ENCODE data around the gene DMRTC2.

Gene DMRTC2

DNA sequence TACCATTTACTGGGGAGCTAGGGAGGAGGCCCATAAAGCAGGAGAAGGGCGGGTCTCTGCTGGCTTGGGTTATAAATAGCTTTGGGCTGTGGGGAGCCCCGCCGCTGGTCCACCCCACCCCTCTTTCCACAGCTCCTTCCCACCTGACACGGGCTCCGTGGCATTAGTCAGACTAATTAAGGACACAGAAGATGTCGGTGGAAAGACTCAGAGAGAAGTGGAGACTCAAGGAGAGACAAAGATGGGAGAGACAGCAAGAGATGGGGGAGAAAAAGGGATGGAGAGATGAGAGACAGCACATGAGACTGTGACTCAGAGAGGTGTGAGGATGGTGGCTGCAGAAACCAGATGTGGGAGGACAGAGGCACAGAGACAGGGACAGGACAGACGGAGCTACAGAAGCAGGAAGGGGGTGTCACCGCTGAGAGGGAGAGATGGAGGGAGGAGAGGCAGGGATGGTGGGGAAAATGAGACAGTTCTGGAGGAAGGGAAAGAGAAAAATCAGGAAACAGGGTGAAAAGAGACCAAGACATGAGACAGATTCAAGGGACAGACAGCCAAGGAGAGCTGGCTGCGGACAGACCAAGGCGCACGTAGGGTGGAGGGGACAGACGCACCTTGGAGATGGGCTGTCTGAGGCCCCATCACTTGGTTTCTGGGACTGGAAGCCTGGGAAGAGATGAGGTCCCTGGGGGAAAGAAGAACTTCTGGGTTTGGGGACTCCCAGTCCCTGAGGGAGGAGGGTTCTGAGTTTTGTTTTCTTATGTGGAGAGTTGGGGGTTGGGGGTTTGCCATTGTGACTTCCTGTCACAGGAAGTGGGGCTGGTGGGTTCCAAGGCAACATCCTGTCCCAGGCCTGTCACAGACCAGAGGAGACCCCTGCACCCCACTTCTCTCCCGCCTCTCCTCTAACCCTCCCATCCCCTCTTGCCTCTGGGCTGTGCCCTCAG lies 42.2 kb downstream of the DMRTC2 start:
- TF ChIP-seq, protein P1, sequence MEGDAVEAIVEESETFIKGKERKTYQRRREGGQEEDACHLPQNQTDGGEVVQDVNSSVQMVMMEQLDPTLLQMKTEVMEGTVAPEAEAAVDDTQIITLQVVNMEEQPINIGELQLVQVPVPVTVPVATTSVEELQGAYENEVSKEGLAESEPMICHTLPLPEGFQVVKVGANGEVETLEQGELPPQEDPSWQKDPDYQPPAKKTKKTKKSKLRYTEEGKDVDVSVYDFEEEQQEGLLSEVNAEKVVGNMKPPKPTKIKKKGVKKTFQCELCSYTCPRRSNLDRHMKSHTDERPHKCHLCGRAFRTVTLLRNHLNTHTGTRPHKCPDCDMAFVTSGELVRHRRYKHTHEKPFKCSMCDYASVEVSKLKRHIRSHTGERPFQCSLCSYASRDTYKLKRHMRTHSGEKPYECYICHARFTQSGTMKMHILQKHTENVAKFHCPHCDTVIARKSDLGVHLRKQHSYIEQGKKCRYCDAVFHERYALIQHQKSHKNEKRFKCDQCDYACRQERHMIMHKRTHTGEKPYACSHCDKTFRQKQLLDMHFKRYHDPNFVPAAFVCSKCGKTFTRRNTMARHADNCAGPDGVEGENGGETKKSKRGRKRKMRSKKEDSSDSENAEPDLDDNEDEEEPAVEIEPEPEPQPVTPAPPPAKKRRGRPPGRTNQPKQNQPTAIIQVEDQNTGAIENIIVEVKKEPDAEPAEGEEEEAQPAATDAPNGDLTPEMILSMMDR (IDR thresholded peaks at IDR 0.05; ENCODE audit: low read depth, low read length) = no peak
- H3K4me3 ChIP-seq (ENCODE audit: low read depth, low read length) = no peak overlapping the region
- in situ Hi-C loops (cut with HindIII; ENCODE audit: low sequenced_read_pairs) = no loop called here
- no peak for DNase-seq (ENCODE audit: low read depth, low spot score)

DNA sequence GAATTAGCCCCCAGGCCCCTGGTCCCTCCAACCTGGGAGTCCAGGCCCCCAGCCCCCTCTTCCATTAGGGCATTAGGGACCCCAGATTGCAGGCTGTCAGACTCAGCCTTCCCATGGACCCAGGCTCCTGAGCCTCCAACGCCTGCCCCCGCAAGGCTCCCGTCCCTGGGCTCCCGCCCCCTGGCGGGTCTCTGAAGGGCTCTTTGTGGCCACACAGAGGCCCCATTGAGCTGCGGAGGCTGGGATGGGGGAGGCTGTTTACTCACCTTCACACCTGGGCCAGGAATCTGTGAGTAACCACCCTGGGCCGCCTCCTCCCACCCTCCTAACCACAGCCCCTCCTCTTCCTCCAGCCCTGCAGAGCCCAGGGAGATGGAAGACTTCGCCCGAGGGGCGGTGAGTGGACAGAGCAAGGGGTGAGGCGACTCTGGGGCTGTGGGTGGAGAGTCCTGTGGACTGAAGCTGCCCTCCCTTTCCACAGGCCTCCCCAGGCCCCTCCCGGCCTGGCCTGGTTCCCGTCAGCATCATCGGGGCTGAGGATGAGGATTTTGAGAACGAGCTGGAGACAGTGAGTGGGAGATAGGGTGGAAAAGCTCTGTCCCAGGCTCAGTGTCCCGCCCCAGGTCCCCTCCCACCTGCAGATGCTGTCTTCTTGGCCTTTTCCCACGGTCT lies 43.0 kb downstream of the DMRTC2 start:
- no peak overlapping the region for H3K4me3 ChIP-seq (ENCODE audit: low read depth, low read length)
- in situ Hi-C loops (cut with HindIII; ENCODE audit: low sequenced_read_pairs) = no loop called here
- peak; percentile 59 for DNase-seq (ENCODE audit: low read depth, low spot score)
- TF ChIP-seq, protein P1 (IDR thresholded peaks at IDR 0.05; ENCODE audit: low read depth, low read length) = no peak

DNA sequence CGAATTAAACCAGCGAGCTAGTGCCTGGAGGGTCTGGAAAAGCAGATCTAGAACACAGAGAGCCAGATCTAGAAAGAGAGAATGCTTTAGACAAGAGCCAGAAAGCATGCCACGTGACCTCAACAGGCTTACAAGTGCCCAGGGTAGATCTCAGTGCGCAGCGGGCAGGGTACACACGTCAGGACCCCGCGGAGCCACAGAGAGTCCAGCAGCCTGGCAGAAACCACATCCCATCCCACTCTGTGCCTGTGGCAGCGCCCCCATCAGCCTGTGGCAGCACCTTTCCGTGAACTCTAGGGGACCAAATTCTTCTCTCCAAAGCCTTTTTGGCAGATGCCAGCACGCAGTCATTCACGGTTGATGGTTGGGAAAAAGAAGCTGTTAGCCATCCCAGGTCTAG lies 44.1 kb downstream of the DMRTC2 start:
- in situ Hi-C loops (cut with HindIII; ENCODE audit: low sequenced_read_pairs) = no loop called here
- TF ChIP-seq, protein P1 (IDR thresholded peaks at IDR 0.05; ENCODE audit: low read depth, low read length) = no peak
- no peak for DNase-seq (ENCODE audit: low read depth, low spot score)
- H3K4me3 ChIP-seq (ENCODE audit: low read depth, low read length) = no peak overlapping the region

DNA sequence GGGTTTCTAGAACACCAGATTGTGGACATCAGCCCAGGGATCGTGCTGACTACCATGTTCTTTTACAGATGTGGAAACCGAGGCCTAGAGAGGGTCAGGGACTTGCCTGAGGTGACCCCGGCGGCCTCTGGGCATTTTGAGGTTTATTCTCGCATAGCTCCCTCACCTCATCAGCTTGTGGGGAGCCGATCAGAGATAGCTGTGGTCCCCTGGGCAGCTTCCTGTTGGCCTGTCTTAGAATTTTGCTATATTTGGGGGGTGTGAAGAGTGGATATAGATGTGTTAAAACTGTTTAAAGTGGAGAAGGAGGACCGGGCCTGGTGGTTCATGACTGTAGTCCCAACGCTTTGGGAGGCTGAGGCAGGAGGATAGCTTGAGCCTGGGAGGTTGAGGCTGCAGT lies 45.1 kb downstream of the DMRTC2 start:
- no peak overlapping the region for H3K4me3 ChIP-seq (ENCODE audit: low read depth, low read length)
- TF ChIP-seq, protein P1 (IDR thresholded peaks at IDR 0.05; ENCODE audit: low read depth, low read length) = no peak
- in situ Hi-C loops (cut with HindIII; ENCODE audit: low sequenced_read_pairs) = no loop called here
- no peak for DNase-seq (ENCODE audit: low read depth, low spot score)

DNA sequence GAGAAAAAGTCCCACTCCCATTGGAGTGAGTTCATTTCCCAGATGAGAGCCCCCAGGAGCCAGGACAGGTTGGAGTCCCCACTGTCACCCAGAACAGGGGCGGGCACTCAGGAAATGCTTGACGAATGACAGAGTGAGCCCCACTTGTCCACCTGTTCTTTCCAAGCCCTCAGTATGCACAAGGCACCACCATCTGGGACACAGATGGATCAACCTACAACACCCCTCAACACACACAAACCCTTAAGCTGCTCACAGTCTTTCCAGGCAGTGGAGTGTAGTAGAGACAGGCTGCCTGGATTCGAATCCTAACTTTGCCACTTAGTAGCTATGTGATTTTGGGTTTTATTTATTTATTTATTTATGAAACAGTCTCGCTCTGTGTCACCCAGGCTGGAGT lies 46.1 kb downstream of the DMRTC2 start:
- in situ Hi-C loops (cut with HindIII; ENCODE audit: low sequenced_read_pairs) = no loop called here
- TF ChIP-seq, protein P1 (IDR thresholded peaks at IDR 0.05; ENCODE audit: low read depth, low read length) = no peak
- H3K4me3 ChIP-seq (ENCODE audit: low read depth, low read length) = no peak overlapping the region
- no peak for DNase-seq (ENCODE audit: low read depth, low spot score)

DNA sequence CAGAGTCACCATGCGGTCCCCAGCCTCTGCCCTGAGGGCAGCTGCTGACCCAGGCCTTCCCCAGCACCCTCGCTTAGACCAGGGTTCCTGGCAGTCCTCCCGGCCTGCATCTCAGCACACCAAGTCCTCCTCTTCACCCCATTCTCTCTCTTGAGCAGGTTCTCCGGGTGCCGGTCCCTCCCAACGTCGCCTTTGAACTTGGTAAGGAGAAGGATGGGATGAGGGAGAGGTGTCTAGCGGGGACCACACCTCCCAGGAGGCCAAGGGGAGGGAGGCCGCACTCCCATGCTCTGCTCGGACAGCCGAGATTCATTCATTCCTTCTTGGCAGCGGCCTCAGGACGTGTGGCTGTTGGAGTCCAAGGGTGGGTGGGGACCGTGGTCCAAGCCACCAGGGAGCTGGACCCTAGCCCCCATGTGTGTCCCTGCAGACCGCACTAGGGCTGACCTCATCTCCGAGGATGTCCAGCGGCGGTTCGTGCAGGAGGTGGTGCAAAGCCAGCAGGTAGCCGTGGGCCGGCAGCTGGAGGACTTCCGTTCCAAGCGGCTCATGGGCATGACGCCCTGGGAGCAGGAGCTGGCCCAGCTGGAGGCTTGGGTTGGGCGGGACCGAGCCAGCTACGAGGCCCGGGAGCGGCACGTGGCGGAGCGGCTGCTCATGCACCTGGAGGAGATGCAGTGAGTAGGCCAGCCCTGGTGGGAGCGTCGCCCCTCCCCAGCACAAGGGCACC lies 47.5 kb downstream of the DMRTC2 start:
- no peak overlapping the region for H3K4me3 ChIP-seq (ENCODE audit: low read depth, low read length)
- no peak for DNase-seq (ENCODE audit: low read depth, low spot score)
- TF ChIP-seq, protein P1 (IDR thresholded peaks at IDR 0.05; ENCODE audit: low read depth, low read length) = no peak
- in situ Hi-C loops (cut with HindIII; ENCODE audit: low sequenced_read_pairs) = no loop called here

Data from astrocyte of the spinal cord (primary cell).